H1 (cell line): ENCODE data around the gene DDAH2. TPM values are rescaled to one million over a fixed set of nuclear protein-coding genes. Genes with fewer than 3 reads are reported as not detected.

Source experiments
- CHD2 ChIP-seq: IDR thresholded peaks from 2 replicates; pipeline ENCODE4 v1.6.1; 2012; ENCODE audit warnings: low read length, improper control_type of control experiment
- RAD21 ChIP-seq, 2 experiments: IDR thresholded peaks in 1 of 2; conservative IDR thresholded peaks in 1 of 2; 2 replicates each; pipeline ENCODE4 v1.6.1; 2011; ENCODE audit warnings: low read depth in 2 of 2, low read length in 2 of 2, improper control_type of control experiment in 1 of 2, inconsistent platforms in 1 of 2, mild to moderate bottlenecking in 1 of 2, moderate library complexity in 1 of 2
- polyA plus RNA-seq, 7 experiments: library from polyadenylated mRNA; depleted of rRNA in 3 of 7; stranded (reverse) in 5 of 7; unstranded in 2 of 7; fragments of >200 nt in 5 of 7; fragments of 200-250 nt in 2 of 7; gene quantifications; 1 replicate in 5 of 7; 2 replicates in 1 of 7; 4 replicates in 1 of 7; pipeline versions ENCODE4 v1.2.1 to v1.2.3, GENCODE V29; 2011 to 2013; ENCODE audit warnings: missing spikeins in 2 of 7, mixed read lengths in 2 of 7
- total RNA-seq: library from RNA; stranded (reverse); fragmentation: NEBNext Ultra II Directional; extraction: Animal tissue kit (Norgen Biotek cat#: 25700); gene quantifications from 2 replicates; pipeline ENCODE4 v1.2.1, GENCODE V29; 2021

DDAH2 gene
- total and polyA plus RNA-seq, 2 of the 8 experiments (the other 6 are each of a cell fraction or from before 2014, with no cell fraction given) = 53.3 to 73.5 TPM

DNA sequence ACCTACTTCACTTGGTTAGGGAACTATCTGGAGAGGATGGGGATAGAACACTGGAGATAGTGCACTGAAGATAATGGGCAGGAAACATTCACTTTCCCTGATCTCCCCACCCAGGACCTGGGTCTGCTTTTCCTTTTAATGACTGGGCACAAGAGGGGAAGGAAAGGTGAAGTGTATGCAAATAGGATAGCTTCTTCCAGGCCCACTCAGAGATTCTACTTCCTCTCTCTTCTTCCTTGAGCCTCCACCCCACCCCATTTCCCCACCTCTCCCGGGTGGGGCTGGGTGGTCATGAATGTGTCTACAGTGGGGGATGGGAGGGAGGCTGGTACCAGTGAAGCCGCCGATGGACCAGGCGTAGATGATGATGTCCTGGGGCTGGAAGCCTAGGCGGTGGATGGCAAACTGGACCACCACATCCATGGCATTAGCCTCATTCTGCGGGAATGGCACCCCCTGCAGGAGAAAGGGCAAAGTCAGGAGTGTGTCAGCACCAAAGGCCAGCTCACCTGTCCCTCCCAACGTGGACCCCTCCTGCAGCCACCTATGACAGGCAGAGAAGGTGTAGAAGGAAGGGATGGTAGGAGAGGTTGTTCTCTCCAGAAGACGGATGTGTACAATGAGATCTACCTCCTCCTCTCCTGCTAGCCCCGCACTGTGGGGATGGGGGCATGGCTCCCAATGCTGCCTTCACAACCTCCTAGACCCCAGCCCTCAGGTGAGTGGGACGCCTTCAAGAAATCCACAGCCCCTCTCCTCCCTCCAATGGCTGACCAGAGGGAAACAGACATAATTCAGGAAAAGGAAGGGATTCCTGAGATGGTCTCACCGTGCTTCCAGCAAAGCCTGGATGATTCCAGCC lies 39.6 kb downstream of the DDAH2 start (continued):
- TF ChIP-seq RAD21 (IDR thresholded peaks at IDR 0.05 in 1 of 2, conservative IDR thresholded peaks at IDR 0.05 in 1 of 2; ENCODE audit: low read depth in 2 of 2, low read length in 2 of 2) = peak; percentile 50 to 61
- no peak for TF ChIP-seq CHD2
